ENCODE results near the gene KIF3B. TPM values are rescaled to one million over a fixed set of nuclear protein-coding genes. Genes with fewer than 3 reads are reported as not detected.
A peak's percentile ranks its signal among the peaks of the same experiment; 100 is the strongest.

The KIF3B gene
- total and polyA plus RNA-seq, 2 of the 13 experiments (the other 11 are each of a cell fraction or from before 2014, with no cell fraction given) = 23.6 to 28.8 TPM

DNA sequence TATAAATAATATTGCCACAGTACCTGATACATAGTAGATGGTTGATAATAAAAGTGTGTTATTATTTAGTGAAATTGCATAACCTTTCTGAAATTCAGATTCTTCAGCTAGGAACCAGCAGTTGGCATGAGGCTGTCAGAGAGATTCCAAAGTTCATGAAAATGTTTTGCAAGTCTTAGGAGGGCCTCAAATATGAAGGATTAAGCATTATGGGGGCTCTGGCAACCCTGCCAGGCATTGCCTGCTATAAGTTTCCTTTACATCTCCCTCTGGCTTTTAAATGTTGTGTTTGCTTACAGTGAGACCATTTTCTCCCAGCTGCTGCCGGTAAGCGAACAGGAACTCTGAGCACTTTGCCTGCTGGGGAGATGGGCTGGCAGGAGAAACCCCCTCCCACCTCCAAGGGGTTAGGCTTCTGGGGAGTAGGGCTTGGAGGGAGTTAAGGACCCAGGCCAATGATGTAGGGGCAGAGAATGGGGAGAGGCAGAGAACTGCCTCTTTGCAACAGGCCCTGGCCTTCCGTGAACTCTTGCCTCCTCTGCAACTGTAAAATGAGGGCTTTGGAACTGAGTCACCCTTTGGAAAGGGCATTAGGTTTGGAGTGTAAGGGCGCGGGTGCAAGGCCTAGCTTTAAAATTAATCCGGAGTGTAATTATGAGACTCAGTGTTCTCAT lies 33.2 kb upstream of the KIF3B start (continued):
- TF ChIP-seq, protein P1, sequence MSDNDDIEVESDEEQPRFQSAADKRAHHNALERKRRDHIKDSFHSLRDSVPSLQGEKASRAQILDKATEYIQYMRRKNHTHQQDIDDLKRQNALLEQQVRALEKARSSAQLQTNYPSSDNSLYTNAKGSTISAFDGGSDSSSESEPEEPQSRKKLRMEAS (IDR thresholded peaks at IDR 0.05) = no peak
- TF ChIP-seq ZNF749 (CRISPR knock-in tag; IDR thresholded peaks at IDR 0.05; ENCODE audit: borderline replicate concordance) (no peak), GTF3A (CRISPR knock-in tag; conservative IDR thresholded peaks at IDR 0.05) (no peak), POGZ (CRISPR knock-in tag; IDR thresholded peaks at IDR 0.05) (no peak), CBX1 (IDR thresholded peaks at IDR 0.05; ENCODE audit: low read depth) (no peak), CAMTA2 (CRISPR knock-in tag; IDR thresholded peaks at IDR 0.05; ENCODE audit: borderline replicate concordance) (no peak), ZKSCAN8 (CRISPR knock-in tag; IDR thresholded peaks at IDR 0.05; ENCODE audit: borderline replicate concordance) (peak; percentile 13; the same call in 1 of the 2 replicates), CBFB (CRISPR knock-in tag; IDR thresholded peaks at IDR 0.05) (no peak), ZNF121 (CRISPR knock-in tag; IDR thresholded peaks at IDR 0.05) (peak; percentile 48; the same call in 1 of the 2 replicates), NR3C1 (CRISPR knock-in tag; IDR thresholded peaks at IDR 0.05) (no peak), DPF2 (CRISPR knock-in tag; IDR thresholded peaks at IDR 0.05; ENCODE audit: borderline replicate concordance, low read depth) (peak; percentile 52; the same call in 1 of the 2 replicates), ZNF510 (CRISPR knock-in tag; IDR thresholded peaks at IDR 0.05; ENCODE audit: low read depth) (no peak), ZBTB1 (CRISPR knock-in tag; IDR thresholded peaks at IDR 0.05; ENCODE audit: borderline replicate concordance) (no peak), ARHGAP35 (CRISPR knock-in tag; IDR thresholded peaks at IDR 0.05; ENCODE audit: borderline replicate concordance) (0 out of 2 replicates have a peak, but pooled peaks have one; percentile 71), XBP1 (CRISPR knock-in tag; IDR thresholded peaks at IDR 0.05) (no peak), PHF20 (CRISPR knock-in tag; IDR thresholded peaks at IDR 0.05) (no peak), POLR2G (IDR thresholded peaks at IDR 0.05; ENCODE audit: low read depth, low read length) (no peak), HMG20A (CRISPR knock-in tag; IDR thresholded peaks at IDR 0.05; ENCODE audit: borderline replicate concordance) (0 out of 2 replicates have a peak, but pooled peaks have one; percentile 6), YEATS2 (CRISPR knock-in tag; IDR thresholded peaks at IDR 0.05; ENCODE audit: borderline replicate concordance) (no peak), SNRNP70 (IDR thresholded peaks at IDR 0.05; ENCODE audit: low read depth, low read length) (no peak)
- TF ChIP-seq, protein P2, sequence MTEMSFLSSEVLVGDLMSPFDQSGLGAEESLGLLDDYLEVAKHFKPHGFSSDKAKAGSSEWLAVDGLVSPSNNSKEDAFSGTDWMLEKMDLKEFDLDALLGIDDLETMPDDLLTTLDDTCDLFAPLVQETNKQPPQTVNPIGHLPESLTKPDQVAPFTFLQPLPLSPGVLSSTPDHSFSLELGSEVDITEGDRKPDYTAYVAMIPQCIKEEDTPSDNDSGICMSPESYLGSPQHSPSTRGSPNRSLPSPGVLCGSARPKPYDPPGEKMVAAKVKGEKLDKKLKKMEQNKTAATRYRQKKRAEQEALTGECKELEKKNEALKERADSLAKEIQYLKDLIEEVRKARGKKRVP (CRISPR knock-in tag; IDR thresholded peaks at IDR 0.05) = no peak
- TF ChIP-seq, protein P3, sequence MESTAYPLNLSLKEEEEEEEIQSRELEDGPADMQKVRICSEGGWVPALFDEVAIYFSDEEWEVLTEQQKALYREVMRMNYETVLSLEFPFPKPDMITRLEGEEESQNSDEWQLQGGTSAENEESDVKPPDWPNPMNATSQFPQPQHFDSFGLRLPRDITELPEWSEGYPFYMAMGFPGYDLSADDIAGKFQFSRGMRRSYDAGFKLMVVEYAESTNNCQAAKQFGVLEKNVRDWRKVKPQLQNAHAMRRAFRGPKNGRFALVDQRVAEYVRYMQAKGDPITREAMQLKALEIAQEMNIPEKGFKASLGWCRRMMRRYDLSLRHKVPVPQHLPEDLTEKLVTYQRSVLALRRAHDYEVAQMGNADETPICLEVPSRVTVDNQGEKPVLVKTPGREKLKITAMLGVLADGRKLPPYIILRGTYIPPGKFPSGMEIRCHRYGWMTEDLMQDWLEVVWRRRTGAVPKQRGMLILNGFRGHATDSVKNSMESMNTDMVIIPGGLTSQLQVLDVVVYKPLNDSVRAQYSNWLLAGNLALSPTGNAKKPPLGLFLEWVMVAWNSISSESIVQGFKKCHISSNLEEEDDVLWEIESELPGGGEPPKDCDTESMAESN (CRISPR knock-in tag; conservative IDR thresholded peaks at IDR 0.05) = no peak; the same call in 1 of the 2 replicates
- TF ChIP-seq, protein P4, sequence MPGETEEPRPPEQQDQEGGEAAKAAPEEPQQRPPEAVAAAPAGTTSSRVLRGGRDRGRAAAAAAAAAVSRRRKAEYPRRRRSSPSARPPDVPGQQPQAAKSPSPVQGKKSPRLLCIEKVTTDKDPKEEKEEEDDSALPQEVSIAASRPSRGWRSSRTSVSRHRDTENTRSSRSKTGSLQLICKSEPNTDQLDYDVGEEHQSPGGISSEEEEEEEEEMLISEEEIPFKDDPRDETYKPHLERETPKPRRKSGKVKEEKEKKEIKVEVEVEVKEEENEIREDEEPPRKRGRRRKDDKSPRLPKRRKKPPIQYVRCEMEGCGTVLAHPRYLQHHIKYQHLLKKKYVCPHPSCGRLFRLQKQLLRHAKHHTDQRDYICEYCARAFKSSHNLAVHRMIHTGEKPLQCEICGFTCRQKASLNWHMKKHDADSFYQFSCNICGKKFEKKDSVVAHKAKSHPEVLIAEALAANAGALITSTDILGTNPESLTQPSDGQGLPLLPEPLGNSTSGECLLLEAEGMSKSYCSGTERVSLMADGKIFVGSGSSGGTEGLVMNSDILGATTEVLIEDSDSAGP (CRISPR knock-in tag; IDR thresholded peaks at IDR 0.05; ENCODE audit: borderline replicate concordance) = no peak; the same call in 1 of the 2 replicates
- TF ChIP-seq, protein P5, sequence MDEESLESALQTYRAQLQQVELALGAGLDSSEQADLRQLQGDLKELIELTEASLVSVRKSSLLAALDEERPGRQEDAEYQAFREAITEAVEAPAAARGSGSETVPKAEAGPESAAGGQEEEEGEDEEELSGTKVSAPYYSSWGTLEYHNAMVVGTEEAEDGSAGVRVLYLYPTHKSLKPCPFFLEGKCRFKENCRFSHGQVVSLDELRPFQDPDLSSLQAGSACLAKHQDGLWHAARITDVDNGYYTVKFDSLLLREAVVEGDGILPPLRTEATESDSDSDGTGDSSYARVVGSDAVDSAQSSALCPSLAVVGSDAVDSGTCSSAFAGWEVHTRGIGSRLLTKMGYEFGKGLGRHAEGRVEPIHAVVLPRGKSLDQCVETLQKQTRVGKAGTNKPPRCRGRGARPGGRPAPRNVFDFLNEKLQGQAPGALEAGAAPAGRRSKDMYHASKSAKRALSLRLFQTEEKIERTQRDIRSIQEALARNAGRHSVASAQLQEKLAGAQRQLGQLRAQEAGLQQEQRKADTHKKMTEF (CRISPR knock-in tag; IDR thresholded peaks at IDR 0.05) = no peak; the same call in 1 of the 2 replicates
